Prostate gland (tissue), 2 donors: ENCODE measurements around the gene MLC1. TPM values are rescaled to one million over a fixed set of nuclear protein-coding genes. Genes with fewer than 3 reads are reported as not detected.

Experiments used
- DNase-seq: peaks from one replicate; pipeline ENCODE4 v3.0.0-alpha.2; 2019; ENCODE audit warnings: low spot score
- H3K27ac ChIP-seq, 2 donors: fragments of 200-600 bp; sonication (generic); 2 replicates each; pipeline ENCODE4 v1.5.1; 2017 to 2019
- H3K27me3 ChIP-seq: fragments of 200-600 bp; sonication (generic); replicated peaks from 2 replicates; pipeline ENCODE4 v1.5.1; 2019; ENCODE audit not compliant: insufficient read depth
- H3K36me3 ChIP-seq, 2 donors: fragments of 200-600 bp; sonication (generic); 1 replicate in 1 of 2; 2 replicates in 1 of 2; pipeline versions ENCODE4 v1.5.1 to v1.8.1; 2017 to 2019
- H3K4me1 ChIP-seq: fragments of 200-600 bp; sonication (generic); replicated peaks from 2 replicates; pipeline ENCODE4 v1.5.1; 2019
- H3K4me3 ChIP-seq, 2 donors: fragments of 200-600 bp; sonication (generic); 2 replicates each; pipeline ENCODE4 v1.5.1; 2017 to 2019
- H3K9me3 ChIP-seq: fragments of 200-600 bp; sonication (generic); 2 replicates; pipeline ENCODE4 v1.5.1; 2017
- POLR2A ChIP-seq: fragments of 450-650 bp; IDR thresholded peaks from one replicate; pipeline ENCODE4 v1.6.1; 2016; ENCODE audit warnings: antibody characterized with exemption, mild to moderate bottlenecking
- POLR2AphosphoS5 ChIP-seq: sonication (generic); formaldehyde crosslinking; IDR thresholded peaks from one replicate; pipeline ENCODE4 v1.6.1; 2017; ENCODE audit warnings: antibody characterized with exemption
- WGBS: methylation state at CpG from one replicate; pipeline ENCODE4 v1.1.5; 2018; 5-methylcytosine and 5-hydroxymethylcytosine counted together
- intact Hi-C: fragments of 100-400 bp; cut with DNase I; formaldehyde crosslinking; loops from one replicate; pipeline ENCODE4 v1.14.2; 2022
- total RNA-seq, 2 donors: library from RNA; depleted of rRNA; stranded (reverse); fragments of >200 nt; gene quantifications; one replicate each; pipeline ENCODE4 v1.1.0, GENCODE V29; 2016
- TF ChIP-seq, protein P1 (sequence below), 4 experiments: fragments of 200-600 bp in 2 of 4; fragments of 450-650 bp in 2 of 4; sonication (generic) in 2 of 4; IDR thresholded peaks; 1 replicate in 3 of 4; 2 replicates in 1 of 4; pipeline ENCODE4 v1.5.1; 2016 to 2019; ENCODE audit warnings: antibody characterized with exemption in 4 of 4, mild to moderate bottlenecking in 2 of 4, moderate library complexity in 2 of 4

MLC1 gene
- total RNA-seq, 2 donors from 2014 or later: 0.68 to 1.1 TPM

DNA sequence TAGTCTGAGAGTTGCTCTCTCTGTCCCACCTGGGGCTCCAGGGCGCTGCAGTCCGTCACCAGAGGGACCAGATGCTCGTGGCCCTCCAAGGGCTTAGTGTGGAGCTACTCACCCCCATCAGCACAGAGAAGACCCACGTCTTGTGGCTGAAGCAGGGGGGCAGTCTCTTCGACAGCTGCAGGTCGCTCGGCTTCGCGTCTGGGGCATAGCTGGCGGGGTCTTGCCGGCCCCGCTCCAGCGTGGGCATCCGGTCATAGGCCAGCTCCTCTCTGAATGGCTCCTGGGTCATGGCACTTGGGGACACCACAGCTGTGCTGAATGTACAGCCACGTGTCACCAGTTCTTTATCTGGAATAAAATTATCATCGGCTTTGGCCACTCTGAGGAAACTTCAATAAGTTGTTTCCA lies 608 bp downstream of the MLC1 start:
- DNase-seq: no peak
- no peaks in the 10 kb centered on the region for H3K36me3 ChIP-seq
- peaks cover 6% of the 10 kb centered on the region for H3K27me3 ChIP-seq
- WGBS: 84% methylated on average over 16 of the region's 16 CpGs
- no peak overlapping the region for H3K4me3 ChIP-seq
- intact Hi-C loops: loop anchor here (10.0 kb wide), 1 partner anchor 50 kb away; no protein-coding TSS in a partner anchor
- H3K9me3 ChIP-seq: no peaks in the 10 kb centered on the region
- TF ChIP-seq, protein P1, sequence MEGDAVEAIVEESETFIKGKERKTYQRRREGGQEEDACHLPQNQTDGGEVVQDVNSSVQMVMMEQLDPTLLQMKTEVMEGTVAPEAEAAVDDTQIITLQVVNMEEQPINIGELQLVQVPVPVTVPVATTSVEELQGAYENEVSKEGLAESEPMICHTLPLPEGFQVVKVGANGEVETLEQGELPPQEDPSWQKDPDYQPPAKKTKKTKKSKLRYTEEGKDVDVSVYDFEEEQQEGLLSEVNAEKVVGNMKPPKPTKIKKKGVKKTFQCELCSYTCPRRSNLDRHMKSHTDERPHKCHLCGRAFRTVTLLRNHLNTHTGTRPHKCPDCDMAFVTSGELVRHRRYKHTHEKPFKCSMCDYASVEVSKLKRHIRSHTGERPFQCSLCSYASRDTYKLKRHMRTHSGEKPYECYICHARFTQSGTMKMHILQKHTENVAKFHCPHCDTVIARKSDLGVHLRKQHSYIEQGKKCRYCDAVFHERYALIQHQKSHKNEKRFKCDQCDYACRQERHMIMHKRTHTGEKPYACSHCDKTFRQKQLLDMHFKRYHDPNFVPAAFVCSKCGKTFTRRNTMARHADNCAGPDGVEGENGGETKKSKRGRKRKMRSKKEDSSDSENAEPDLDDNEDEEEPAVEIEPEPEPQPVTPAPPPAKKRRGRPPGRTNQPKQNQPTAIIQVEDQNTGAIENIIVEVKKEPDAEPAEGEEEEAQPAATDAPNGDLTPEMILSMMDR (IDR thresholded peaks at IDR 0.05): no peak
- no peak for TF ChIP-seq POLR2AphosphoS5
- TF ChIP-seq POLR2A: no peak
- no peaks in the 10 kb centered on the region for H3K4me1 ChIP-seq
- H3K27ac ChIP-seq: no peak overlapping the region

DNA sequence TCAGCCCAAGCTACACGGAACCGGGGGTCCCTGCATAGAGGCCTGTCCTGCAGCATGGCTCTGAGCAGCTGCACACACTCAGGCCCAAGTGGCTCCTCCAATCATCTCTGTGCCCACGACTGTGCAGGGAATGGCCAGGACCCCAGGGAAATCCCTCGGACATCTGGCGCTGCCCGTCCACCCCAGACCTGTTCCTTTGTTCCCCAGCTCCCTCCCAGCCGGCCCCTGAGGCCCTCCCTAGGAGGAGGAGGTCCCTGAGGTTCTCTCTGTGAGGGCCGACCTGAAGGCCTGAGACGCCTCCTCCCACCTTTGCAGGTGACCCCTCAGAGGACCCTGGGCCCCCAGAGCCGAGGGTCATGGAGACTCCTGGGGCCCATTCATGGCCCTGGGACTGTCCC lies 1.1 kb downstream of the MLC1 start:
- WGBS: 79% methylated on average over 8 of the region's 10 CpGs
- no peak for DNase-seq

GRCh38 chr22:50083462-50084079 lies 1.7 kb downstream of the MLC1 start:
- TF ChIP-seq, protein P1 (IDR thresholded peaks at IDR 0.05): no peak
- no peak for TF ChIP-seq POLR2AphosphoS5
- TF ChIP-seq POLR2A: no peak
- WGBS: 68% methylated on average over 15 of the region's 18 CpGs
- H3K27me3 ChIP-seq: peaks cover 6% of the 10 kb centered on the region
- DNase-seq: no peak
- H3K27ac ChIP-seq: no peak overlapping the region
- no peaks in the 10 kb centered on the region for H3K4me1 ChIP-seq
- H3K36me3 ChIP-seq: no peaks in the 10 kb centered on the region
- intact Hi-C loops: loop anchor here (10.0 kb wide), 1 partner anchor 51 kb away; no protein-coding TSS in a partner anchor
- no peak overlapping the region for H3K4me3 ChIP-seq
- H3K9me3 ChIP-seq: no peaks in the 10 kb centered on the region

More for the DNA sequence above, 1.1 kb downstream of the MLC1 start:
- intact Hi-C loops: loop anchor here (10.0 kb wide), 1 partner anchor 51 kb away; no protein-coding TSS in a partner anchor
- Histone ChIP-seq H3K27me3 (peaks cover 6% of the 10 kb centered on the region), H3K4me1 (no peaks in the 10 kb centered on the region), H3K27ac (no peak overlapping the region), H3K9me3 (no peaks in the 10 kb centered on the region), H3K4me3 (no peak overlapping the region), H3K36me3 (no peaks in the 10 kb centered on the region)
- TF ChIP-seq, protein P1 (IDR thresholded peaks at IDR 0.05): no peak
- TF ChIP-seq POLR2AphosphoS5 (no peak), POLR2A (no peak)

GRCh38 chr22:50082961-50083461 lies 2.2 kb downstream of the MLC1 start:
- TF ChIP-seq POLR2A: no peak
- Histone ChIP-seq H3K27ac (no peak overlapping the region), H3K4me1 (no peaks in the 10 kb centered on the region), H3K27me3 (peaks cover 6% of the 10 kb centered on the region), H3K4me3 (no peak overlapping the region), H3K36me3 (no peaks in the 10 kb centered on the region), H3K9me3 (no peaks in the 10 kb centered on the region)
- intact Hi-C loops: loop anchor here (10.0 kb wide), 1 partner anchor 52 kb away; no protein-coding TSS in a partner anchor
- 33% methylated on average over 21 of the region's 21 CpGs for WGBS
- no peak for DNase-seq

DNA sequence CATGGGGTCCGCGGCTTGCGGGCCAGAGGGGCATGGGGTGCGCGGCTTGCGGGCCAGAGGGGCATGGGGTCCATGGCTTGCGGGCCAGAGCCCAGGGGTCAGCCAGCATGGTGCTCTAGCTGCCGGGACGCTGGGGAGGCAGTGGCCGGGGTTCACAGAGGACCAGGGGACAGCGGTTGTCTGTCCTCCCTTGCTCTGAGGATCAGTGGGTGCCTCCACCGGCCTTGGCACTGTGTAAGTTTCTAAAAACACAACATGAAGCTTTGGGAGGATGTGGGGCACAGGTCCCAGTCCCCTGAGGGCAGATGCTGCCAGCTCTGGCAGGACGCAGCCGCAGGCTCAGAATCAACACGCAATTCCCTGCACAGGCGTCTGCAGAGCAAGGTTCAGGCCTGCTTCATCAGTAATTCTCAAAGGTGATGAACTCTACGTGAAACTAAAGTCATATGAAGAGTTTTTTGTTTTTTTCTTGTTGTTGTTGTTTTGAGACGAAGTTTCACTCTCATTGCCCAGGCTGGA lies 3.0 kb downstream of the MLC1 start:
- no peak for DNase-seq
- WGBS: 90% methylated on average over 18 of the region's 18 CpGs

More for the DNA sequence above, 3.0 kb downstream of the MLC1 start:
- Histone ChIP-seq H3K4me3 (no peak overlapping the region), H3K27ac (no peak overlapping the region), H3K27me3 (peaks cover 6% of the 10 kb centered on the region), H3K4me1 (no peaks in the 10 kb centered on the region), H3K36me3 (no peaks in the 10 kb centered on the region), H3K9me3 (no peaks in the 10 kb centered on the region)
- no peak for TF ChIP-seq POLR2A
- no peak for TF ChIP-seq POLR2AphosphoS5
- TF ChIP-seq, protein P1 (IDR thresholded peaks at IDR 0.05): no peak
- intact Hi-C loops: loop anchor here (10.0 kb wide), 1 partner anchor 53 kb away; no protein-coding TSS in a partner anchor
